BLaER1 (cell line): Measurements from ENCODE around the gene SPRY1.

Source experiments
- H3K27ac ChIP-seq: shearing (Covaris generic); formaldehyde crosslinking; 2 replicates; pipeline ENCODE4 v1.8.1; 2022
- H3K27me3 ChIP-seq: shearing (Covaris generic); formaldehyde crosslinking; 2 replicates; pipeline ENCODE4 v1.8.1; 2022
- H3K36me3 ChIP-seq: shearing (Covaris generic); formaldehyde crosslinking; 2 replicates; pipeline ENCODE4 v1.8.1; 2022
- H3K4me1 ChIP-seq: shearing (Covaris generic); formaldehyde crosslinking; 2 replicates; pipeline ENCODE4 v1.8.1; 2022
- H3K4me2 ChIP-seq: shearing (Covaris generic); formaldehyde crosslinking; 2 replicates; pipeline ENCODE4 v1.8.1; 2022
- H3K4me3 ChIP-seq: shearing (Covaris generic); formaldehyde crosslinking; 2 replicates; pipeline ENCODE4 v1.8.1; 2022
- H3K9ac ChIP-seq: shearing (Covaris generic); formaldehyde crosslinking; 2 replicates; pipeline ENCODE4 v1.8.1; 2022
- H3K9me3 ChIP-seq: shearing (Covaris generic); formaldehyde crosslinking; 2 replicates; pipeline ENCODE4 v1.8.1; 2022
- H4K20me1 ChIP-seq: shearing (Covaris generic); formaldehyde crosslinking; 2 replicates; pipeline ENCODE4 v1.8.1; 2022
- Cebpa-rat ChIP-seq: shearing (Covaris generic); IDR thresholded peaks from 2 replicates; pipeline ENCODE4 v1.8.1; 2022

Gene SPRY1

GRCh38 chr4:123378794-123379193 lies 17.8 kb upstream of the SPRY1 start:
- Histone ChIP-seq H3K9ac (no peak overlapping the region), H3K27ac (no peak overlapping the region), H4K20me1 (no peaks in the 10 kb centered on the region), H3K4me3 (no peak overlapping the region), H3K36me3 (no peaks in the 10 kb centered on the region), H3K4me1 (no peaks in the 10 kb centered on the region), H3K27me3 (no peaks in the 10 kb centered on the region), H3K4me2 (no peak overlapping the region), H3K9me3 (peaks cover 9% of the 10 kb centered on the region)
- no peak for TF ChIP-seq Cebpa-rat

DNA sequence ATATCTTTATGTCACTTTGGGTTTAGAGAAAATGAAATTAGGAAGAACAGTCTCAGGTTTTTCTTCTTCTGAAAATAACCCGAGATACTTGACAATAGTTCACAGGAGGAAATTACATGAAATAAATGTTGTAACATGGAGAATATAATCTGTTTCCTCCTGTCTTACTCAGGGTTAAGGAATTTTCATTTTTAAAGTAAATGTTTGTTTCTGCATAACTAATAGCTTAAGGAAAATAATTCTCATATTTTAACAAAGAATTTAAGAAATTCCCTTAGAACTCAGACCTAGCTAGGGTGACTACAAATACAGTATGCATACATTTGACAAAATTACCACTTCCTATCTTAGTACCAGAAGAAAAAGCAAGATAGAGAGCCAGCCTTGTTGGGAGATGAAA lies 17.2 kb upstream of the SPRY1 start:
- Histone ChIP-seq H3K36me3 (no peaks in the 10 kb centered on the region), H3K4me1 (no peaks in the 10 kb centered on the region), H3K27ac (no peak overlapping the region), H3K4me2 (no peak overlapping the region), H4K20me1 (no peaks in the 10 kb centered on the region), H3K9me3 (peaks cover 5% of the 10 kb centered on the region), H3K27me3 (no peaks in the 10 kb centered on the region), H3K9ac (no peak overlapping the region), H3K4me3 (no peak overlapping the region)
- no peak for TF ChIP-seq Cebpa-rat

GRCh38 chr4:123380728-123381716 lies 15.6 kb upstream of the SPRY1 start:
- H3K27me3 ChIP-seq = no peaks in the 10 kb centered on the region
- H3K27ac ChIP-seq = no peak overlapping the region
- no peak for TF ChIP-seq Cebpa-rat
- no peaks in the 10 kb centered on the region for H3K4me1 ChIP-seq
- no peak overlapping the region for H3K9ac ChIP-seq
- no peaks in the 10 kb centered on the region for H3K36me3 ChIP-seq
- no peak overlapping the region for H3K4me2 ChIP-seq
- no peaks in the 10 kb centered on the region for H4K20me1 ChIP-seq
- no peak overlapping the region for H3K4me3 ChIP-seq
- H3K9me3 ChIP-seq = no peaks in the 10 kb centered on the region

GRCh38 chr4:123381996-123382395 lies 14.6 kb upstream of the SPRY1 start:
- no peak overlapping the region for H3K9ac ChIP-seq
- TF ChIP-seq Cebpa-rat = no peak
- no peaks in the 10 kb centered on the region for H3K27me3 ChIP-seq
- H3K27ac ChIP-seq = no peak overlapping the region
- no peaks in the 10 kb centered on the region for H3K9me3 ChIP-seq
- H4K20me1 ChIP-seq = no peaks in the 10 kb centered on the region
- no peaks in the 10 kb centered on the region for H3K4me1 ChIP-seq
- no peak overlapping the region for H3K4me2 ChIP-seq
- no peak overlapping the region for H3K4me3 ChIP-seq
- H3K36me3 ChIP-seq = no peaks in the 10 kb centered on the region

- Histone ChIP-seq H3K36me3 (no peaks in the 10 kb centered on the region), H3K27ac (no peak overlapping the region), H3K27me3 (no peaks in the 10 kb centered on the region), H4K20me1 (no peaks in the 10 kb centered on the region), H3K4me3 (no peak overlapping the region), H3K9me3 (no peaks in the 10 kb centered on the region), H3K9ac (no peak overlapping the region), H3K4me1 (no peaks in the 10 kb centered on the region), H3K4me2 (no peak overlapping the region)
- no peak for TF ChIP-seq Cebpa-rat
Measured at GRCh38 chr4:123383566-123383965, 13.0 kb upstream of the SPRY1 start.

- Histone ChIP-seq H3K4me3 (no peak overlapping the region), H3K27ac (no peak overlapping the region), H3K4me1 (no peaks in the 10 kb centered on the region), H3K36me3 (no peaks in the 10 kb centered on the region), H3K27me3 (no peaks in the 10 kb centered on the region), H3K4me2 (no peak overlapping the region), H4K20me1 (no peaks in the 10 kb centered on the region), H3K9me3 (no peaks in the 10 kb centered on the region), H3K9ac (no peak overlapping the region)
- TF ChIP-seq Cebpa-rat = no peak
Measured at GRCh38 chr4:123386609-123387008, 10.0 kb upstream of the SPRY1 start.

- no peak overlapping the region for H3K4me2 ChIP-seq
- H3K4me3 ChIP-seq = no peak overlapping the region
- no peaks in the 10 kb centered on the region for H3K9me3 ChIP-seq
- H3K27me3 ChIP-seq = no peaks in the 10 kb centered on the region
- H3K27ac ChIP-seq = no peak overlapping the region
- TF ChIP-seq Cebpa-rat = no peak
- H3K36me3 ChIP-seq = no peaks in the 10 kb centered on the region
- H4K20me1 ChIP-seq = no peaks in the 10 kb centered on the region
- H3K4me1 ChIP-seq = no peaks in the 10 kb centered on the region
- no peak overlapping the region for H3K9ac ChIP-seq
Measured at GRCh38 chr4:123390846-123391456, 5.6 kb upstream of the SPRY1 start.

GRCh38 chr4:123393721-123394120 lies 2.9 kb upstream of the SPRY1 start:
- Histone ChIP-seq H4K20me1 (no peaks in the 10 kb centered on the region), H3K9ac (no peak overlapping the region), H3K36me3 (no peaks in the 10 kb centered on the region), H3K4me1 (peaks cover 9% of the 10 kb centered on the region; the same call in 1 of the 2 replicates), H3K4me3 (no peak overlapping the region), H3K9me3 (no peaks in the 10 kb centered on the region), H3K27me3 (peaks cover 23% of the 10 kb centered on the region), H3K4me2 (no peak overlapping the region), H3K27ac (no peak overlapping the region)
- no peak for TF ChIP-seq Cebpa-rat

DNA sequence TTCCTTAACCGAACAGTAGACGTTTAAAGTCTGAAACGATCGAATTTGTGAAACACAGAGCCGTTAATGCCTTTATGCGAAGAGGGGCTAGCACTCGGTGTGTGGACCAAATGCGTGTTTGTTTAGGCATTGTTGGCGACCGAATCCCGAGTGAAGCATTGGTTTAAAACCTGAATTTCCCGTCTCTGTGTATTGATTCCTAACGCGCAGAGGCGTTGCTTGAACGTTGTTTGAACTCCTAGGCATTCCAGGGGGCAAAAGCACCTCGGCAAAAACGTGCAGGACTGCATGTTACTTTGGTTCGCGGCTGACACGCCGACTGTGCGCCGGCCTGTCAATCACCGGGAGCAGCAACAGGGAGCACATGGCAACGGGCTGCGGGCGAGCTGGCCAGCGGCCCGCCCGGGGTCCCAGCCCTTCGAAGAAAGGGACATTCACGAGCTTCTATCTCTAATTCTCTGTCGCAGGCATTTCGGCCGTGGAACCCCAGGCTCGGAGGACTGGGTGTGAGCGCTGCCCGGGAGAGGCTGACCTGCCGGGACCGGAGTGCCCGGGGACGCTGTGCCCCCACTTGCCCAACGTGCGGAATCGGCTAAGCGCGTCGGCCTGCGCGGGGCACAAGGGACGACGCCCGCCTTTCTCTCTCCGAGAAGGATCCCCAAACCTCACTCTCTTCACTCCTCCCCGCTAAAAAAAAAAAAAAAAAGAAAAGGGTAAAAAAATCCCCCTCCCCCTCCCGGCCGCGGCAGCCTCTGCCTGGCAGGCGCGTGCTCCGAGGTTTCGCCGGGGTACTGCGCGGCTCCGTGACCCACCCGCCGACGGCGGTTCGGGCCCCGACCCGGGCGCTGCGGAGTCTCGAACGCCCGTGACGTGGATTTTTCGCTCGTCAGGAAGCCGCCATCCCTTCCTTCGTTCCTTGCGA lies 810 bp downstream of the SPRY1 start:
- Histone ChIP-seq H3K9me3 (peaks cover 2% of the 10 kb centered on the region; the same call in 1 of the 2 replicates), H3K4me1 (peaks cover 24% of the 10 kb centered on the region), H3K9ac (peak overlapping the region; percentile 81), H3K27me3 (peaks cover 42% of the 10 kb centered on the region), H3K4me3 (peak overlapping the region; percentile 87), H3K27ac (peak overlapping the region; percentile 75), H4K20me1 (0 out of 2 replicates have a peak, but pooled peaks cover 14% of the 10 kb centered on the region), H3K4me2 (peak overlapping the region; percentile 98), H3K36me3 (peaks cover 10% of the 10 kb centered on the region)
- TF ChIP-seq Cebpa-rat = no peak
